Loucy (cell line): ENCODE results near the gene BRD1.

Experiments used
- H2AFZ ChIP-seq: fragments of 200-600 bp; sonication (generic); 2 replicates; pipeline ENCODE4 v1.6.0; 2016; ENCODE audit warnings: antibody characterized with exemption, mild to moderate bottlenecking, low read length, moderate library complexity
- H3F3A ChIP-seq: fragments of 200-600 bp; 2 replicates; pipeline ENCODE4 v1.6.0; 2016; ENCODE audit warnings: antibody characterized with exemption, low read depth, mild to moderate bottlenecking
- H3K27me3 ChIP-seq: fragments of 200-600 bp; sonication (generic); 2 replicates; pipeline ENCODE4 v1.6.1; 2014; ENCODE audit warnings: low read length, mild to moderate bottlenecking; ENCODE audit not compliant: insufficient read depth, poor library complexity, severe bottlenecking
- H3K36me3 ChIP-seq: fragments of 200-600 bp; sonication (generic); 2 replicates; pipeline ENCODE4 v1.6.1; 2016; ENCODE audit warnings: low read length; ENCODE audit not compliant: insufficient read depth
- H3K4me1 ChIP-seq: fragments of 200-600 bp; sonication (generic); 2 replicates; pipeline ENCODE4 v1.5.1; 2014; ENCODE audit warnings: low read length, mild to moderate bottlenecking; ENCODE audit not compliant: insufficient read depth, poor library complexity, severe bottlenecking
- H3K4me2 ChIP-seq: fragments of 200-600 bp; sonication (generic); 2 replicates; pipeline ENCODE4 v1.6.0; 2014; ENCODE audit warnings: antibody characterized with exemption, low read length, low read depth, mild to moderate bottlenecking; ENCODE audit not compliant: poor library complexity, severe bottlenecking
- H3K4me3 ChIP-seq: fragments of 200-600 bp; sonication (generic); 2 replicates; pipeline ENCODE4 v1.5.1; 2014; ENCODE audit warnings: low read length, mild to moderate bottlenecking, mixed read lengths; ENCODE audit not compliant: poor library complexity, severe bottlenecking
- H3K79me2 ChIP-seq: fragments of 200-600 bp; sonication (generic); 2 replicates; pipeline ENCODE4 v1.6.1; 2014; ENCODE audit warnings: low read length; ENCODE audit not compliant: insufficient read depth
- H3K9ac ChIP-seq: fragments of 200-600 bp; sonication (generic); 2 replicates; pipeline ENCODE4 v1.6.0; 2014; ENCODE audit warnings: mild to moderate bottlenecking, low read depth, low read length, moderate library complexity; ENCODE audit not compliant: poor library complexity, severe bottlenecking
- H3K9me2 ChIP-seq: fragments of 200-600 bp; sonication (generic); replicated peaks from 2 replicates; pipeline ENCODE4 v1.6.1; 2016; ENCODE audit warnings: low read depth, low read length, mixed read lengths
- H3K9me3 ChIP-seq: fragments of 200-600 bp; sonication (generic); 2 replicates; pipeline ENCODE4 v1.6.1; 2014; ENCODE audit warnings: mild to moderate bottlenecking, antibody characterized with exemption, low read length, low read depth; ENCODE audit not compliant: insufficient read depth
- H4K20me1 ChIP-seq: fragments of 200-600 bp; sonication (generic); 2 replicates; pipeline ENCODE4 v1.6.0; 2014; ENCODE audit warnings: antibody characterized with exemption, low read length, mild to moderate bottlenecking; ENCODE audit not compliant: insufficient read depth, poor library complexity, severe bottlenecking
- EZH2phosphoT487 ChIP-seq: fragments of 200-600 bp; IDR thresholded peaks from 2 replicates; pipeline ENCODE4 v1.6.1; 2018; ENCODE audit warnings: antibody characterized with exemption, mild to moderate bottlenecking, moderate library complexity, borderline replicate concordance
- TF ChIP-seq, protein P1 (sequence below): fragments of 200-600 bp; sonication (generic); conservative IDR thresholded peaks from 2 replicates; pipeline ENCODE4 v1.5.1; 2014; ENCODE audit warnings: mild to moderate bottlenecking, antibody characterized with exemption, low read length

Gene BRD1

DNA sequence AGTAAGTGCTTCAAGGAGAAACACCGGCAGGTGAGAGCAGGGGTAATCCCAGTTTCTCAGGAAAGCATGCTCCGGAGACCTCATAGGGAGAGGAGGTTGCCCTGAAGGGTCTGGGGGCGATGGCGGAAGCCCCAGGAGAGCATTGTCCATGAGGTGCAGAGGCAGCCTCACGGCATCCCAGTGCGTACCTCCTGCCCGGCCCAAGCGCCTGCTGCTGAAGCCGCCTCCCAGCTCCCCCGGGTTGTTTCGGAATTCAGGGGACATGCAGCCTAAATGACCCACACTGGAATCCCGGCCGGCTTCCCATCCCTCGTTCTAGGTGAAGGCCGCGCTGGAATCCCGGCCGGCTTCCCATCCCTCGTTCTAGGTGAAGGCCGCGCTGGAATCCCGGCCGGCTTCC, 28.7 kb upstream of the BRD1 start:
- TF ChIP-seq EZH2phosphoT487 = no peak
- TF ChIP-seq, protein P1, sequence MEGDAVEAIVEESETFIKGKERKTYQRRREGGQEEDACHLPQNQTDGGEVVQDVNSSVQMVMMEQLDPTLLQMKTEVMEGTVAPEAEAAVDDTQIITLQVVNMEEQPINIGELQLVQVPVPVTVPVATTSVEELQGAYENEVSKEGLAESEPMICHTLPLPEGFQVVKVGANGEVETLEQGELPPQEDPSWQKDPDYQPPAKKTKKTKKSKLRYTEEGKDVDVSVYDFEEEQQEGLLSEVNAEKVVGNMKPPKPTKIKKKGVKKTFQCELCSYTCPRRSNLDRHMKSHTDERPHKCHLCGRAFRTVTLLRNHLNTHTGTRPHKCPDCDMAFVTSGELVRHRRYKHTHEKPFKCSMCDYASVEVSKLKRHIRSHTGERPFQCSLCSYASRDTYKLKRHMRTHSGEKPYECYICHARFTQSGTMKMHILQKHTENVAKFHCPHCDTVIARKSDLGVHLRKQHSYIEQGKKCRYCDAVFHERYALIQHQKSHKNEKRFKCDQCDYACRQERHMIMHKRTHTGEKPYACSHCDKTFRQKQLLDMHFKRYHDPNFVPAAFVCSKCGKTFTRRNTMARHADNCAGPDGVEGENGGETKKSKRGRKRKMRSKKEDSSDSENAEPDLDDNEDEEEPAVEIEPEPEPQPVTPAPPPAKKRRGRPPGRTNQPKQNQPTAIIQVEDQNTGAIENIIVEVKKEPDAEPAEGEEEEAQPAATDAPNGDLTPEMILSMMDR = no peak
- H3K9ac ChIP-seq = peak overlapping the region; percentile 90
- H3K36me3 ChIP-seq = no peaks in the 10 kb centered on the region
- peaks cover 77% of the 10 kb centered on the region for H3K79me2 ChIP-seq
- peaks cover 69% of the 10 kb centered on the region for H4K20me1 ChIP-seq
- peaks cover 9% of the 10 kb centered on the region for H3F3A ChIP-seq
- H3K9me3 ChIP-seq = no peaks in the 10 kb centered on the region
- no peaks in the 10 kb centered on the region for H3K27me3 ChIP-seq
- peak overlapping the region; percentile 79 for H3K4me3 ChIP-seq
- peak overlapping the region; percentile 90 for H3K4me2 ChIP-seq
- H3K4me1 ChIP-seq = peaks cover 59% of the 10 kb centered on the region
- H2AFZ ChIP-seq = no peak overlapping the region
- H3K9me2 ChIP-seq = no peaks in the 10 kb centered on the region

DNA sequence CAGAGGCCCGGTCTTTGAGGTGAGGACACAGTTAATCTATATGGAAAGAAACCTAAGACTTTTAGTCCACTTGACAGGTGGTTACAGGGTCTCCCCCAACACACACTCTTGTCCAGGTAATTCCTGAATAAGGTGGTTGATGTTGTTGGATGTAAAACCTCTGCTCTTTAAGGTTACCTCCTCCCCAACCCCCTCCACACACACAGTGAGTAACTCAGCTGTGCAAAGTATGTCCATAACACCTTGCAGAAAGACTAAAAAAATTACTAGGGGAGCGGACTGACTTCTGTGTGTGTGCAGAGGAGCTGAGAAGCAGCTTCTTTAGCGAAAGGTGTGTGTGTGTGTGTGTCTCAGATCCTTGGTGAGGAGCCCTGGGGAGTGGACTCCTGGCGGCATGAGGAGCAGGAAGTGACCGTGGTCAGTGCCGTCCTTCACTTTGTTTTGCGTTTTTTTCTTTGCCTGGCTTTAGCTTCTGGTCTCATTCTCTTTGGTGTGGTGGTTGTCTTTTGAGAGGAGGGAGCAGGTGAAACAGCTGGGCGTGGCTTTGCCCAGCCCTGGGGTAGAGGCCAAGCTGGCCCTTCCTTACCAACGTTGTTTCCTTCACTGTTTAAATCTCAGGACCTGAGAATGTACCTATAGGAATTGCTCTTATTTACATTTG, 27.7 kb upstream of the BRD1 start:
- Histone ChIP-seq H3K79me2 (peaks cover 77% of the 10 kb centered on the region), H3K4me1 (peaks cover 68% of the 10 kb centered on the region), H3K4me2 (peak overlapping the region; percentile 90), H3K27me3 (no peaks in the 10 kb centered on the region), H2AFZ (no peak overlapping the region), H3K9ac (peak overlapping the region; percentile 90), H3F3A (peaks cover 9% of the 10 kb centered on the region), H4K20me1 (peaks cover 59% of the 10 kb centered on the region), H3K4me3 (peak overlapping the region; percentile 79), H3K9me2 (no peaks in the 10 kb centered on the region), H3K9me3 (no peaks in the 10 kb centered on the region), H3K36me3 (no peaks in the 10 kb centered on the region)
- TF ChIP-seq, protein P1 = no peak
- TF ChIP-seq EZH2phosphoT487 = no peak

DNA sequence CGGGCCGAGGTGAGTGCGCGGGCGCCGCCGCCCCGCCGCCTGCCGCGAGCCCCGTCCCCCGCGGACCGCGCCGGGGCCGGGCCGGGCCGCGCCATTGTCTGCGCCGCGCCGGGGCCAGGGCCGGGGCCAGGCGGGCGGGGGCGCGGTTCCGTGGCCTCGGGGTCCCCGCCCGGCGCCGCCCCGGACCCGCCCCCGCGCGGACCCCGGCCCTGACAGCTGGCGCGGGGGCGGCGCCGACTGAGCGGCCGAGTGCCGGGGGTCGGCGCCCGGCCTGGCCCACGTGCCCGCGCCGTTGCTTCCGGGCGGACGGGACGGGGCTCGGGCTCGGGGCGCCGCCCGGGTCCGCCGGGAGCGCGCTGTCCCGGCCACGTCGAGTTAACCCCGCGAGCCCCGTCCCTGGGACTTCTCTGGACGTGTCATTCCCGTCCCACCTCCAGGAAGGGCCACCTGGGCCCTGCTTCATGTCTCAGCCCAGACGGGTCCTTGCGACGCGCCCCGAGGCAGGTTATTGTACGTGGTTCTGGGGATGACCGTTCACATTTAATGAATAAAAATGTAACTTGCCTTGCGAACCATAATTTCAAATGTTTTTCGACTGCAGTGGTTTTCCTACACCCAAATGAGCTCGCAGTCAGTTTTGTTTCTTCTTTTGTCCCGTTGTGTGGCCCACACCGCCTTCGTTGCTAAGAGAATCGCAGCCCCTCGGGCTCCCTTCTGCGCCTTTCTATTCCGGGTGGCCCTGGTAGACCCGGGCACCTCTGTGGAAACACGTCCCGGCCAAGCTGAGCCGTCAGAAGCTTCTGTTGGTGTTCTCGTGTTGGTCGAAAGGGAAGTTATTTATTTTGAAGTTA, 26.5 kb upstream of the BRD1 start:
- no peak overlapping the region for H2AFZ ChIP-seq
- peak overlapping the region; percentile 79 for H3K4me3 ChIP-seq
- no peaks in the 10 kb centered on the region for H3K36me3 ChIP-seq
- peak overlapping the region; percentile 90 for H3K4me2 ChIP-seq
- no peaks in the 10 kb centered on the region for H3K9me2 ChIP-seq
- H3K79me2 ChIP-seq = peaks cover 69% of the 10 kb centered on the region
- H3K27me3 ChIP-seq = no peaks in the 10 kb centered on the region
- H3K4me1 ChIP-seq = peaks cover 74% of the 10 kb centered on the region
- peak overlapping the region; percentile 90 for H3K9ac ChIP-seq
- peaks cover 48% of the 10 kb centered on the region for H4K20me1 ChIP-seq
- no peaks in the 10 kb centered on the region for H3K9me3 ChIP-seq
- H3F3A ChIP-seq = peaks cover 9% of the 10 kb centered on the region
- TF ChIP-seq, protein P1 = no peak
- TF ChIP-seq EZH2phosphoT487 = no peak
